HEK293 (cell line): Measurements from ENCODE around the gene LMAN2L.

Source experiments
- BCL11B ChIP-seq: fragments of 450-650 bp; formaldehyde crosslinking; IDR thresholded peaks from 2 replicates; pipeline ENCODE4 v1.5.1; 2016; ENCODE audit warnings: low read depth, missing biosample characterization, missing genetic modification characterization
- BCL6B ChIP-seq: fragments of 450-650 bp; formaldehyde crosslinking; IDR thresholded peaks from 2 replicates; pipeline ENCODE4 v1.5.1; 2017; ENCODE audit warnings: missing biosample characterization, missing genetic modification characterization
- GFI1B ChIP-seq: fragments of 450-650 bp; formaldehyde crosslinking; IDR thresholded peaks from 2 replicates; pipeline ENCODE4 v1.5.1; 2016; ENCODE audit warnings: missing biosample characterization, missing genetic modification characterization
- GLI4 ChIP-seq: fragments of 450-650 bp; formaldehyde crosslinking; IDR thresholded peaks from 2 replicates; pipeline ENCODE4 v1.5.1; 2016; ENCODE audit warnings: missing biosample characterization, missing genetic modification characterization
- HOXA7 ChIP-seq: sonication (generic); formaldehyde crosslinking; IDR thresholded peaks from 2 replicates; pipeline ENCODE4 v1.8.1; 2022; ENCODE audit warnings: missing genetic modification reagents, borderline replicate concordance
- KLF10 ChIP-seq: fragments of 450-650 bp; IDR thresholded peaks from 2 replicates; pipeline ENCODE4 v1.5.1; 2018; ENCODE audit warnings: missing biosample characterization, mild to moderate bottlenecking, missing genetic modification characterization
- KLF8 ChIP-seq: fragments of 450-650 bp; formaldehyde crosslinking; IDR thresholded peaks from 2 replicates; pipeline ENCODE4 v1.5.1; 2016; ENCODE audit warnings: missing biosample characterization, missing genetic modification characterization
- MEIS1 ChIP-seq: sonication (generic); formaldehyde crosslinking; IDR thresholded peaks from 2 replicates; pipeline ENCODE4 v1.8.1; 2022; ENCODE audit warnings: missing genetic modification reagents, mild to moderate bottlenecking, borderline replicate concordance
- SP2 ChIP-seq: fragments of 450-650 bp; formaldehyde crosslinking; IDR thresholded peaks from 2 replicates; pipeline ENCODE4 v1.5.1; 2016; ENCODE audit warnings: missing biosample characterization, missing genetic modification characterization
- ZBTB1 ChIP-seq: fragments of 450-650 bp; formaldehyde crosslinking; IDR thresholded peaks from 2 replicates; pipeline ENCODE4 v1.5.1; 2016; ENCODE audit warnings: missing biosample characterization, missing genetic modification characterization
- ZBTB20 ChIP-seq: fragments of 450-650 bp; formaldehyde crosslinking; IDR thresholded peaks from 2 replicates; pipeline ENCODE4 v1.5.1; 2016; ENCODE audit warnings: missing biosample characterization, missing genetic modification characterization
- ZIC2 ChIP-seq: fragments of 450-650 bp; formaldehyde crosslinking; IDR thresholded peaks from 2 replicates; pipeline ENCODE4 v1.5.1; 2016; ENCODE audit warnings: missing biosample characterization, missing genetic modification characterization
- ZNF140 ChIP-seq: fragments of 450-650 bp; formaldehyde crosslinking; IDR thresholded peaks from 2 replicates; pipeline ENCODE4 v1.5.1; 2016; ENCODE audit warnings: missing biosample characterization, missing genetic modification characterization
- ZNF169 ChIP-seq: fragments of 450-650 bp; formaldehyde crosslinking; IDR thresholded peaks from 2 replicates; pipeline ENCODE4 v1.5.1; 2016; ENCODE audit warnings: missing biosample characterization, missing genetic modification characterization
- ZNF174 ChIP-seq: fragments of 450-650 bp; formaldehyde crosslinking; IDR thresholded peaks from 2 replicates; pipeline ENCODE4 v1.5.0; 2017; ENCODE audit warnings: missing biosample characterization, mild to moderate bottlenecking, missing genetic modification characterization
- ZNF274 ChIP-seq, 2 experiments: fragments of 200-500 bp in 1 of 2; fragments of 450-650 bp in 1 of 2; sonication (Bioruptor generic) in 1 of 2; formaldehyde crosslinking in 1 of 2; IDR thresholded peaks; 2 replicates each; pipeline versions ENCODE4 v1.5.1 to v1.6.1; 2014 to 2016; ENCODE audit warnings: borderline replicate concordance in 1 of 2, inconsistent platforms in 1 of 2, low read length in 1 of 2, missing biosample characterization in 1 of 2, missing genetic modification characterization in 1 of 2
- ZNF280C ChIP-seq: fragments of 450-650 bp; formaldehyde crosslinking; IDR thresholded peaks from 2 replicates; pipeline ENCODE4 v1.5.1; 2016; ENCODE audit warnings: missing biosample characterization, missing genetic modification characterization
- ZNF391 ChIP-seq: fragments of 450-650 bp; formaldehyde crosslinking; IDR thresholded peaks from 2 replicates; pipeline ENCODE4 v1.5.1; 2016; ENCODE audit warnings: low read depth, missing biosample characterization, missing genetic modification characterization, borderline replicate concordance
- ZNF510 ChIP-seq: fragments of 450-650 bp; formaldehyde crosslinking; IDR thresholded peaks from 2 replicates; pipeline ENCODE4 v1.5.1; 2018; ENCODE audit warnings: mild to moderate bottlenecking, missing genetic modification characterization, missing biosample characterization; ENCODE audit not compliant: insufficient replicate concordance
- ZNF610 ChIP-seq: fragments of 450-650 bp; formaldehyde crosslinking; IDR thresholded peaks from 2 replicates; pipeline ENCODE4 v1.5.1; 2016; ENCODE audit warnings: missing biosample characterization, missing genetic modification characterization, borderline replicate concordance
- ZNF654 ChIP-seq: fragments of 450-650 bp; formaldehyde crosslinking; IDR thresholded peaks from 2 replicates; pipeline ENCODE4 v1.5.1; 2016; ENCODE audit warnings: low read depth, missing biosample characterization, missing genetic modification characterization
- ZNF677 ChIP-seq: fragments of 450-650 bp; IDR thresholded peaks from 2 replicates; pipeline ENCODE4 v1.5.0; 2018; ENCODE audit warnings: missing biosample characterization, mild to moderate bottlenecking, missing genetic modification characterization, moderate library complexity
- ZNF707 ChIP-seq: fragments of 450-650 bp; formaldehyde crosslinking; IDR thresholded peaks from 2 replicates; pipeline ENCODE4 v1.5.1; 2016; ENCODE audit warnings: missing biosample characterization, missing genetic modification characterization
- ZNF791 ChIP-seq: fragments of 450-650 bp; formaldehyde crosslinking; IDR thresholded peaks from 2 replicates; pipeline ENCODE4 v1.5.1; 2016; ENCODE audit warnings: missing biosample characterization, missing genetic modification characterization
- ZXDB ChIP-seq: fragments of 450-650 bp; formaldehyde crosslinking; IDR thresholded peaks from 2 replicates; pipeline ENCODE4 v1.5.1; 2016; ENCODE audit warnings: missing biosample characterization, missing genetic modification characterization
- TF ChIP-seq, protein P1 (sequence below): fragments of 450-650 bp; formaldehyde crosslinking; IDR thresholded peaks from 2 replicates; pipeline ENCODE4 v1.5.1; 2017; ENCODE audit warnings: missing biosample characterization, missing genetic modification characterization
- TF ChIP-seq, protein P2 (sequence below): fragments of 450-650 bp; formaldehyde crosslinking; IDR thresholded peaks from 2 replicates; pipeline ENCODE4 v1.5.0; 2017; ENCODE audit warnings: missing biosample characterization, missing genetic modification characterization, borderline replicate concordance
- TF ChIP-seq, protein P3 (sequence below): fragments of 450-650 bp; formaldehyde crosslinking; IDR thresholded peaks from 2 replicates; pipeline ENCODE4 v1.5.1; 2016; ENCODE audit warnings: missing biosample characterization, missing genetic modification characterization
- TF ChIP-seq, protein P4 (sequence below): fragments of 450-650 bp; formaldehyde crosslinking; IDR thresholded peaks from 2 replicates; pipeline ENCODE4 v1.5.1; 2016; ENCODE audit warnings: missing biosample characterization, missing genetic modification characterization

LMAN2L gene

DNA sequence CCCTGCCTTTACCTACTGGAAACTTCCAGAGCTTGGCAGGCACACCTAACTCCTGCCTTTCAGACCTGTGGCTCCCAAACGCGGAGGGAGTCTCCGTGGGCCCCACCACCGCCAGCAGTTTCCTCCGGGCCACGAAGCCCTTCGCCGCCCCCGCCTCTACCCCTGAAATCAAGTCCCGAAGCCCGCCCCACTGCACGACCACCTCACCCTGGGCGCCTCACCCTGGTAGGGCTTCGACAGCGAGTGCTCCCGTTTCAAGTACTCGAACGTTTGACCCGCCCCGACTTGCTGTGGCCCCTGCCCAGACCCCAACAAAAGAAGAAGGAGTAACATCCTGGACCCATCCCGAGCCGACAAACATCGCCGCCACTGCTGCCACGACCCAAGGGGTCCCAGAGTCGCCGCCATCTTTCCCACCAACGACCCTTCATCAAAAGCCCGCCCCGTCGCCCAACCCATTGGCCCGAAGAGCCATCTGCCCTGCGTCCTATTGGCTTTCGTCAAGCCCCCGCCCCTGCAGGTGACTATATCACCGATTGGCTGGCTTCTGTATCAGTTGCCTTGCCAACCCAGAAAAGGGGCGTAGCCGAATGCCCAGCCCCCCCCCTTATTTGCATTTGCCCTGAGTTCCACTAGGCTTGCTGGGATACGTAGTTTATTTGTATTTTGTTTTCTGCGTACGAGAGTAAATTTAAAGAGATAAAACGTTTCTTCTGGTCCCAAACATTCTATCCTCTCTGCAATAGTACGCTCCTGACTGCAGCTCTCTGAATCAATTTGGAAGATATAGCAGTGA lies at the start of gene LMAN2L (continued):
- no peak for TF ChIP-seq ZNF610 (tag by site-specific recombination)
- TF ChIP-seq ZNF140 (tag by site-specific recombination): no peak
- TF ChIP-seq ZBTB20 (tag by site-specific recombination): no peak
- no peak for TF ChIP-seq HOXA7
- TF ChIP-seq ZNF707 (tag by site-specific recombination): no peak
- TF ChIP-seq ZNF169 (tag by site-specific recombination): no peak
- peak; percentile 50; the same call in 1 of the 2 replicates for TF ChIP-seq ZXDB
- peak; percentile 95 for TF ChIP-seq SP2
- TF ChIP-seq BCL6B (tag by site-specific recombination): no peak
- TF ChIP-seq, protein P1, sequence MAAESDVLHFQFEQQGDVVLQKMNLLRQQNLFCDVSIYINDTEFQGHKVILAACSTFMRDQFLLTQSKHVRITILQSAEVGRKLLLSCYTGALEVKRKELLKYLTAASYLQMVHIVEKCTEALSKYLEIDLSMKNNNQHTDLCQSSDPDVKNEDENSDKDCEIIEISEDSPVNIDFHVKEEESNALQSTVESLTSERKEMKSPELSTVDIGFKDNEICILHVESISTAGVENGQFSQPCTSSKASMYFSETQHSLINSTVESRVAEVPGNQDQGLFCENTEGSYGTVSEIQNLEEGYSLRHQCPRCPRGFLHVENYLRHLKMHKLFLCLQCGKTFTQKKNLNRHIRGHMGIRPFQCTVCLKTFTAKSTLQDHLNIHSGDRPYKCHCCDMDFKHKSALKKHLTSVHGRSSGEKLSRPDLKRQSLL (tag by site-specific recombination): no peak
- TF ChIP-seq BCL11B: no peak
- no peak for TF ChIP-seq ZBTB1 (tag by site-specific recombination)
- no peak for TF ChIP-seq ZNF510 (tag by site-specific recombination)
- TF ChIP-seq MEIS1 (CRISPR knock-in tag): no peak
- TF ChIP-seq KLF10 (tag by site-specific recombination): peak; percentile 40; the same call in 1 of the 2 replicates
- TF ChIP-seq, protein P2, sequence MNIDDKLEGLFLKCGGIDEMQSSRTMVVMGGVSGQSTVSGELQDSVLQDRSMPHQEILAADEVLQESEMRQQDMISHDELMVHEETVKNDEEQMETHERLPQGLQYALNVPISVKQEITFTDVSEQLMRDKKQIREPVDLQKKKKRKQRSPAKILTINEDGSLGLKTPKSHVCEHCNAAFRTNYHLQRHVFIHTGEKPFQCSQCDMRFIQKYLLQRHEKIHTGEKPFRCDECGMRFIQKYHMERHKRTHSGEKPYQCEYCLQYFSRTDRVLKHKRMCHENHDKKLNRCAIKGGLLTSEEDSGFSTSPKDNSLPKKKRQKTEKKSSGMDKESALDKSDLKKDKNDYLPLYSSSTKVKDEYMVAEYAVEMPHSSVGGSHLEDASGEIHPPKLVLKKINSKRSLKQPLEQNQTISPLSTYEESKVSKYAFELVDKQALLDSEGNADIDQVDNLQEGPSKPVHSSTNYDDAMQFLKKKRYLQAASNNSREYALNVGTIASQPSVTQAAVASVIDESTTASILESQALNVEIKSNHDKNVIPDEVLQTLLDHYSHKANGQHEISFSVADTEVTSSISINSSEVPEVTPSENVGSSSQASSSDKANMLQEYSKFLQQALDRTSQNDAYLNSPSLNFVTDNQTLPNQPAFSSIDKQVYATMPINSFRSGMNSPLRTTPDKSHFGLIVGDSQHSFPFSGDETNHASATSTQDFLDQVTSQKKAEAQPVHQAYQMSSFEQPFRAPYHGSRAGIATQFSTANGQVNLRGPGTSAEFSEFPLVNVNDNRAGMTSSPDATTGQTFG (tag by site-specific recombination): no peak
- no peak for TF ChIP-seq ZNF174 (tag by site-specific recombination)
- no peak for TF ChIP-seq ZNF654 (tag by site-specific recombination)
- TF ChIP-seq ZNF274 (IDR thresholded peaks at IDR 0.05; ENCODE audit: low read length): no peak
- no peak for TF ChIP-seq ZNF274 (tag by site-specific recombination; IDR thresholded peaks at IDR 0.05; ENCODE audit: borderline replicate concordance)
- TF ChIP-seq, protein P3, sequence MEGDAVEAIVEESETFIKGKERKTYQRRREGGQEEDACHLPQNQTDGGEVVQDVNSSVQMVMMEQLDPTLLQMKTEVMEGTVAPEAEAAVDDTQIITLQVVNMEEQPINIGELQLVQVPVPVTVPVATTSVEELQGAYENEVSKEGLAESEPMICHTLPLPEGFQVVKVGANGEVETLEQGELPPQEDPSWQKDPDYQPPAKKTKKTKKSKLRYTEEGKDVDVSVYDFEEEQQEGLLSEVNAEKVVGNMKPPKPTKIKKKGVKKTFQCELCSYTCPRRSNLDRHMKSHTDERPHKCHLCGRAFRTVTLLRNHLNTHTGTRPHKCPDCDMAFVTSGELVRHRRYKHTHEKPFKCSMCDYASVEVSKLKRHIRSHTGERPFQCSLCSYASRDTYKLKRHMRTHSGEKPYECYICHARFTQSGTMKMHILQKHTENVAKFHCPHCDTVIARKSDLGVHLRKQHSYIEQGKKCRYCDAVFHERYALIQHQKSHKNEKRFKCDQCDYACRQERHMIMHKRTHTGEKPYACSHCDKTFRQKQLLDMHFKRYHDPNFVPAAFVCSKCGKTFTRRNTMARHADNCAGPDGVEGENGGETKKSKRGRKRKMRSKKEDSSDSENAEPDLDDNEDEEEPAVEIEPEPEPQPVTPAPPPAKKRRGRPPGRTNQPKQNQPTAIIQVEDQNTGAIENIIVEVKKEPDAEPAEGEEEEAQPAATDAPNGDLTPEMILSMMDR: peak; percentile 46
- TF ChIP-seq, protein P4, sequence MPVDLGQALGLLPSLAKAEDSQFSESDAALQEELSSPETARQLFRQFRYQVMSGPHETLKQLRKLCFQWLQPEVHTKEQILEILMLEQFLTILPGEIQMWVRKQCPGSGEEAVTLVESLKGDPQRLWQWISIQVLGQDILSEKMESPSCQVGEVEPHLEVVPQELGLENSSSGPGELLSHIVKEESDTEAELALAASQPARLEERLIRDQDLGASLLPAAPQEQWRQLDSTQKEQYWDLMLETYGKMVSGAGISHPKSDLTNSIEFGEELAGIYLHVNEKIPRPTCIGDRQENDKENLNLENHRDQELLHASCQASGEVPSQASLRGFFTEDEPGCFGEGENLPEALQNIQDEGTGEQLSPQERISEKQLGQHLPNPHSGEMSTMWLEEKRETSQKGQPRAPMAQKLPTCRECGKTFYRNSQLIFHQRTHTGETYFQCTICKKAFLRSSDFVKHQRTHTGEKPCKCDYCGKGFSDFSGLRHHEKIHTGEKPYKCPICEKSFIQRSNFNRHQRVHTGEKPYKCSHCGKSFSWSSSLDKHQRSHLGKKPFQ (tag by site-specific recombination): no peak
- no peak for TF ChIP-seq GLI4 (tag by site-specific recombination)
- TF ChIP-seq ZIC2 (tag by site-specific recombination): no peak
- no peak for TF ChIP-seq GFI1B (tag by site-specific recombination)
- no peak for TF ChIP-seq ZNF791 (tag by site-specific recombination)
- no peak for TF ChIP-seq ZNF391 (tag by site-specific recombination)
- TF ChIP-seq KLF8 (tag by site-specific recombination): 0 out of 2 replicates have a peak, but pooled peaks have one; percentile 18
- TF ChIP-seq ZNF677 (tag by site-specific recombination): no peak
- no peak for TF ChIP-seq ZNF280C (tag by site-specific recombination)
